Adipocyte (in vitro differentiated cells): ENCODE data around the gene GNA14.
"Not testable (repeated sequence)": the region's sequence is repeated elsewhere in the genome, so short reads cannot be mapped to it uniquely, and the experiment has no call there.

Experiments
- DNase-seq: peaks from one replicate; pipeline ENCODE4 v3.0.0-alpha.2; 2015; ENCODE audit warnings: low read depth
- H3K27me3 ChIP-seq: replicated peaks from 2 replicates; pipeline ENCODE4 v1.7.0; 2013; ENCODE audit warnings: mild to moderate bottlenecking, low read length, moderate library complexity; ENCODE audit not compliant: control insufficient read depth, insufficient read depth
- H3K36me3 ChIP-seq: 2 replicates; pipeline ENCODE4 v1.7.0; 2013; ENCODE audit warnings: low read length, mild to moderate bottlenecking, moderate library complexity; ENCODE audit not compliant: control insufficient read depth, insufficient read depth, severe bottlenecking
- H3K4me1 ChIP-seq: 2 replicates; pipeline ENCODE4 v1.7.0; 2013; ENCODE audit warnings: mild to moderate bottlenecking, low read length, moderate library complexity; ENCODE audit not compliant: control insufficient read depth, insufficient read depth
- H3K4me3 ChIP-seq: 2 replicates; pipeline ENCODE4 v1.7.0; 2013; ENCODE audit warnings: mild to moderate bottlenecking, low read length, moderate library complexity
- H3K9ac ChIP-seq: 2 replicates; pipeline ENCODE4 v1.7.0; 2013; ENCODE audit warnings: mild to moderate bottlenecking, low read length, moderate library complexity
- H3K9me3 ChIP-seq: 2 replicates; pipeline ENCODE4 v1.7.0; 2013; ENCODE audit warnings: mild to moderate bottlenecking, low read length, moderate library complexity; ENCODE audit not compliant: control insufficient read depth

The GNA14 gene

DNA sequence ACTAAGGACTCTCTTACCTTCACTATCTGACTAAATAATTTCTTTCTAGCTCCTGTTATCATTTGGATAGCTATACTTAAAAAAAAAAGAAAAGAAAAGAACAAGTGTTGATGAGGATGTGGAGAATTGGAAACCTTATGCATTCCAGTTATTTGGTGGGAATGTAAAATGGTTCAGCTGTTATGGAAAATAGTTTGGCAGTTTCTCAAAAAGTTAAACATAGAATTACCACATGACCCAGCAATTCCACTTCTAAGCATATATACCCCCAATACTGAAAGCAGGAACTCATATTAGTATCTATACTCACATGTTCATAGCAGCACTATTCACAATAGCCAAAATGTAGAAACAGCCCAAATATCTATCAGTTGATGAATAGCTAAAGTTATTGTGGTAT, 61.1 kb downstream of the GNA14 start:
- Histone ChIP-seq H3K9me3 (no peaks in the 10 kb centered on the region), H3K4me3 (no peak overlapping the region), H3K9ac (no peak overlapping the region), H3K27me3 (no peaks in the 10 kb centered on the region), H3K36me3 (no peaks in the 10 kb centered on the region), H3K4me1 (peaks cover 18% of the 10 kb centered on the region)
- no peak for DNase-seq

DNA sequence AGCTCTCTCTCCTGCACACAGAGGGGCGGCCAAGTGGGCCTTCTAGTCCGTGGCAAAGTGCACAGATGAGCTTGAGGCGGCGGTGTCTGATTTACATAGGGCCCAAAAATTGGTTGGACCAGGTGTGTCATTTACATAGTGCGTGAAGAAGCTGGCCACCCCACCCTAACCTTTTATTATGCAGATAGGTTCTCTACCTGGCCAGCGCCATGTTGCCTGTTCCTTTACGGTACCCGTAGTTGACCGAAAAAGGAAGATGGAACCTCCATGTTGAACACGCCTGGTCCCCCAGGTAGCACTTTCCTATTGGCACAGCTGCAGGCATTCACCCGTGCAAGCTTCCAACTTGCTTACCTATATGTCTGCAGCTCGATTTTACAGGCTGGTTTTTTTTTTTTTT, 61.5 kb downstream of the GNA14 start:
- Histone ChIP-seq H3K9me3 (no peaks in the 10 kb centered on the region), H3K27me3 (no peaks in the 10 kb centered on the region), H3K4me3 (no peak overlapping the region), H3K36me3 (no peaks in the 10 kb centered on the region), H3K4me1 (peaks cover 18% of the 10 kb centered on the region), H3K9ac (no peak overlapping the region)
- no peak for DNase-seq

DNA sequence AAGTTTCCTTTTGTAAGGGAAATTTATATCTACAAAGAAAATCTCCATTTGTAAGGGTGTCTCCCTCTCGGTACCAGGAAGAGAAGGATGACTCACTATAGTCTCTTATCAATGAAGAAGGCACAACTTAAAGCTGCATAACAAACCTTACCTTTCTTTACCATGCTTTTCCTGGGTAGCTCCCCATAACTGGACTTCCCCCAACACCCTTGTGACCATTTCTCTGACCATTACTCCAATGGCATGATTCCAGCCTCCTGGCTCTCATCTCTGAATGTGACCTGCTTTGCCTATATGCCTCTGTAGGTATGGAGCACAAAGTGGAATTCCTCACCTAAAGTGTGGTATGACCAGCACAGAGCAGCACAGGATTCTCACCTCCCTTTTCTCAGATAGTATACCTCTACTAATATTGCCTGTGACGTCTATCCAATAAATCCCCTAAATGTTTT, 62.8 kb downstream of the GNA14 start:
- Histone ChIP-seq H3K27me3 (no peaks in the 10 kb centered on the region), H3K4me3 (no peak overlapping the region), H3K4me1 (peaks cover 18% of the 10 kb centered on the region), H3K36me3 (no peaks in the 10 kb centered on the region), H3K9ac (no peak overlapping the region), H3K9me3 (no peaks in the 10 kb centered on the region)
- DNase-seq, result no peak

DNA sequence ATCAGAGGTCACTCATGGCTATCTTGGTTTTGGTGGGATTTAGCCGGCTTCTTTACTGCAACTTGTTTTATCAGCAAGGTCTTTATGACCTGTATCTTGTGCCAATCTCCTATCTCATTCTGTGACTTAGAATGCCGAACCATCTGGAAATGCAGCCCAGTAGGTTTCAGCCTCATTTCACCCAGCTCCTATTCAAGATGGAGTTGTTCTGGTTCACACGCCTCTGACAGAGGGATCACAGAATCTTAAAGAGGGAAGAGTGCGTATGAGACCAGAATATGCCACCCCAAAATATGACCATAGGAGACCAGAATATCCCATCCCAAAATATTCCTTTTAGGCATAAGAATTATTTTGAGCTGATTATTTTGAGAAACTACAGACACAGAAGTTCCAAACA, 63.2 kb downstream of the GNA14 start:
- H3K4me3 ChIP-seq, H3K9me3 ChIP-seq, DNase-seq, H3K27me3 ChIP-seq, H3K36me3 ChIP-seq, H3K9ac ChIP-seq: not testable (repeated sequence)
- peaks cover 18% of the 10 kb centered on the region for H3K4me1 ChIP-seq

DNA sequence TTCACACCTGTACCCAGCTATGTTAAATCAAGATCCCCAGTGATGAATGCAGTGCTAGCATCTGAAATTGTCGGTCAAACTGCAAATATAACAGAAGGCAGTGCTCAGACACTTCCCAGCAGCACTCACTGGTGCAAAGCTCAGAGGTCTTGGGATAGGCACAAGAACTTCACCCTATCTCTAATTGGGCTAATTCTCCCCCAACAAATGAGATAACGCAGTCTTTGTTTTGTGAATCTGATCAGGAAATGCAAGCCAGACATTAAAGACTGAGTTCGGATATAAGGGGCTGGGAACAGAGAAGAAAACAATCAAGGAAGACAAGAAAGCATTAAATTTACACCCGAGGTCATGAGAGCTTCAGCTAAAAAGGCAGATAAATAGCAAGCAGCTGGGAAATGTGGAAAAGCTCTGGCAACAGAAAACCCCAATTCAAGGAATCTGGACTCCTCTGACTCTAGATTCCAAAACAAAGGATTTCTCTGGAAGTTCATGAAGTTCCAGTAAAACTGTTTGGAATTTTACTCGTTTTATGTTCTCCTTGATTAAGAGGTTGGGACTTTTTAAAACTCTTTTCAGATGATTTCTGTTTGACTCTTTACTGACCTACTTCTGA, 65.1 kb downstream of the GNA14 start:
- no peak for DNase-seq
- no peak overlapping the region for H3K4me3 ChIP-seq
- H3K9ac ChIP-seq, result no peak overlapping the region
- H3K9me3 ChIP-seq, result no peaks in the 10 kb centered on the region
- no peaks in the 10 kb centered on the region for H3K27me3 ChIP-seq
- peaks cover 9% of the 10 kb centered on the region for H3K4me1 ChIP-seq
- no peaks in the 10 kb centered on the region for H3K36me3 ChIP-seq

DNA sequence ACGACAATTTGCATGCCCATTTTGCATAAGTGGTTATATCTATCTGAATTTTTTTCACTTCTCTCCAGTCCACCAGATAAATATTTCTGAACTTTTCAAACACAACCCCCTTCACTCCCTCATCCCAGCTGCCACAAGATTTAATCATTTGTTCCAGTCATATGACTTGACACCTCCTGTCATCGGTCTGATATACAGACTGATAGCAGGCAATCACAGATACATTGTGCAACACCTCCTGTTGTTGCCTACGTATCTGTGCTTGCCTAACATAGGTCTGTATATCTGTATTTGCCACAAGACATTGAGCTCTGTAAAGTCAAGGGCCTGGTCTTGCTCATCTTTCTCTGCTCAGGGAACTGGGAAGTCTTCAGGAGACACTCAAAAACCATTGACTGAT, 65.6 kb downstream of the GNA14 start:
- no peaks in the 10 kb centered on the region for H3K9me3 ChIP-seq
- H3K9ac ChIP-seq, result no peak overlapping the region
- no peak overlapping the region for H3K4me3 ChIP-seq
- no peak for DNase-seq
- H3K27me3 ChIP-seq, result no peaks in the 10 kb centered on the region
- H3K36me3 ChIP-seq, result no peaks in the 10 kb centered on the region
- peaks cover 4% of the 10 kb centered on the region for H3K4me1 ChIP-seq

DNA sequence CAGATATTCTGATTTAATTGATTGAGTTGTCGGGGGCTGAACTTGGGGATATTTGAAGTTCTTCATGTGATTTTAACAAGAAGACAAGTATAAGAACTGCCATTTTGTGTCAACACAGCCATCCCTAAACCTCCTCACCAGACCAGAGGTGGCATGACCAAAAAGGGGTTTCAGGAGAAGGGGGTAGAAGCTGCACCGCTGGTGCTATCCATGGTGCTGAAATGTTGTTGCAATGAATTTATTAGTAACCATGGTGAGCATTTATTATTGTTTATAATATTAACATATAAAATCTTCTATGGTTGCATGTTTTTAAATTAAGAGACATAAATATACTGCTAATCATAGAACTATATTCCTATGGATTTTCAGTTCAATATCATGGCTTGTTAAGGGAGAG, 72.3 kb downstream of the GNA14 start:
- peak; percentile 51 for DNase-seq
- no peaks in the 10 kb centered on the region for H3K27me3 ChIP-seq
- no peaks in the 10 kb centered on the region for H3K4me1 ChIP-seq
- H3K9me3 ChIP-seq, result no peaks in the 10 kb centered on the region
- no peak overlapping the region for H3K9ac ChIP-seq
- no peaks in the 10 kb centered on the region for H3K36me3 ChIP-seq
- H3K4me3 ChIP-seq, result no peak overlapping the region

DNA sequence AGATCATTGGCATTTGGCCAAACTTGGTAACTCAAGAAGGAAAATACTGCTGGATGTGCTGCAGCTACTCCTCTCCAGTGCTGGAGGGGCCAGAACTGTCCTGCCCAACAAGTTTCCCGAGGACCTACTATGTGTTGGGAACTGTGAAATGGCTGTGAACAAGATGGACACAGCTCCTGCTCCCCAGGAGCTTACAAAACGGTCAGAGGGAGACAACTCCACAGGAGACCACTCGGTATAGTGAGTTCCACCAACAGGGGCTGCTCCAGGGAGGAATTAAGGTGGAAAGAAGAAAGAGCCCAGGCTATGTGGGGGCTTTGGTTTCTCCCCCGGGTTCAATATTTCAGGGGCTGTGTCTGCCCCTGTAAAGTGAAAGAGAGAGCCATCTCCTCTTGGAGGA, 78.8 kb downstream of the GNA14 start:
- no peak overlapping the region for H3K9ac ChIP-seq
- no peak for DNase-seq
- no peaks in the 10 kb centered on the region for H3K9me3 ChIP-seq
- no peaks in the 10 kb centered on the region for H3K4me1 ChIP-seq
- H3K36me3 ChIP-seq, result no peaks in the 10 kb centered on the region
- no peak overlapping the region for H3K4me3 ChIP-seq
- H3K27me3 ChIP-seq, result no peaks in the 10 kb centered on the region

DNA sequence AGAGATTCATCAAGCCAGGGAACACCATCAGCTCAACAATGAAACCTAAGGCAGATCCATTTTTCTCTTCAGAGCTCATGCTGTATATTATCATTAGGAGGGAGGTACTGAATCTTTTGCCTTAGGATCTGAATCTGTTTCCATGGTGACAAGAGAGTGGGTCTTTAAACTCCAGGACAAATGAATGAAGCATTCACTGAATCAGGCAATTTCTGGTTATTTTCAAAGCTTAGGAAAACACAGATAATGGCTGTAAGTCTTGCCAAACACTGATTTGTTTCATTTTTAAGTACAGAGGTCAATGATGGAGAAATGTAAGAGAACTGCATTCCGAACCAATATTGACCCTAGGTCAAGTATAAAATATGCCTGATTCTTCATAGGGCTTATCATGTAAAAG, 84.9 kb downstream of the GNA14 start:
- DNase-seq, result peak; percentile 25
- Histone ChIP-seq H3K9ac (no peak overlapping the region), H3K4me1 (peaks cover 17% of the 10 kb centered on the region), H3K36me3 (no peaks in the 10 kb centered on the region), H3K27me3 (no peaks in the 10 kb centered on the region), H3K4me3 (peak overlapping the region; percentile 36), H3K9me3 (no peaks in the 10 kb centered on the region)

DNA sequence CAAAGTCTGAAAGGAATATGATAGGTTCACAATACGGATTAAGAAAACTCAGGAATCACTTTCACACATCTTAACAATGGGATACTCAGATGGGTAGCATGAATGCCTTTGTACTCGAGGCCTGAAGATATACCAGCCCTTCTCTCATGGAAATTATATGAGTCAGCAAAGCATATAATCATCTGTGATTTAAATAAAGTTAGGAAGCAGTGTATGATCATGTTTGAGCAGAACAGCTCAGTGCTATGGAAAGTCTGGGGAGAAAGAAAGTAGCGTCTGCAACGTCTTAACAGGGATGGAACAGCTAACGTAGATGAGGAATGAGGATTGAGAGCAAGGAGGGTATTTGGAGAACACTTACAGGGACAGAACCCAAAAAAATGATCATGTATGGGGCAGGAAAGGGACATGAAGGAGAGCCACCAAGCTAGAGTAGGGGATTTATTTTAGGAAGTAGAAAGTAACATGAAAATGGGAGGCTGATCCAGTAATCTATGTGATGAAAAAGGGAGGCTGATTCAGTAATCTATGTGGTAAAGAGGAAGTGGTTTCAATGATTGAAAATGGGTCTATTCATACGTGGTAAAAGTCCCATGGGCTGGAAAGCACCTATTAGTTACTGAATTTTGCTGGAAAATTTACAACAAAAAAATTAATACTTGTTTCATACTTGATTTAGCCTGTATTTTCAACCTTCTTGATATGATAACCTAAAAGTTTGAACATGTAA, 85.9 kb downstream of the GNA14 start:
- H3K9ac ChIP-seq, result no peak overlapping the region
- H3K36me3 ChIP-seq, result no peaks in the 10 kb centered on the region
- no peak for DNase-seq
- no peak overlapping the region for H3K4me3 ChIP-seq
- no peaks in the 10 kb centered on the region for H3K27me3 ChIP-seq
- H3K4me1 ChIP-seq, result peaks cover 25% of the 10 kb centered on the region
- no peaks in the 10 kb centered on the region for H3K9me3 ChIP-seq

DNA sequence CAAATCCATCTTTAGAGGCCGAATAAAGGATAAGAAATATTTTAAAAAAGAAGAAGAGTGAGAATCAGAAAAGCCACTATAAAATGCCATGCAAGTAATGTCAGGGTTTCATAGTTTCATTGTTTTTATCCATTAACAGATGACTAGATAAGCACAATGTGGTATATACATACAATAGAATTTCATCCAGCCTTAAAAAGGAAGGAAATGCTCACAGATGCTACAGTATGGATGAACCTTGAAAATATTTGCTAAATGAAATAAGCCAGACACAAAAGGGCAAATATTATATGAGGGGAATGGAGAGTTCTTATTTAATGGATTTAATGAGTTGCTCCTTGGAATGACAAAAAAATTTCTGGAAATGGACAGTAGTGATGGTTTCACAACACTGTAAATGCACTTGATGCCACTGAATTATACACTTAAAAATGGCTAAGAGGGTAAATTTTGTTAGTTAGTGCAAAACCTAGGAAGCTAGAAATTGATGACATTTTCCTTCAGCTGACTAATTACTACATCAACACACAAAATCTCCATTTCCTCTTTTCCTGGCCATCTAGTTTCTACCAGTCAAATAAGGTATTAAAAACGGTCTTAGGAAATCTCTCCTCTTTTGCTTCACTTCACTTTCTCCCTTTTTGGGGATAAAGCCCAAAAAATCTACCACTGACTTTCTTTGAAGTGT, 86.6 kb downstream of the GNA14 start:
- Histone ChIP-seq H3K9me3 (no peaks in the 10 kb centered on the region), H3K4me1 (peaks cover 28% of the 10 kb centered on the region), H3K4me3 (no peak overlapping the region), H3K9ac (no peak overlapping the region), H3K27me3 (no peaks in the 10 kb centered on the region), H3K36me3 (no peaks in the 10 kb centered on the region)
- no peak for DNase-seq
